ENCODE measurements around the gene EYA2.

Gene EYA2

GRCh38 chr20:47009784-47010183 lies 115.1 kb downstream of the EYA2 start:
- TF ChIP-seq CTCF (IDR thresholded peaks at IDR 0.05; ENCODE audit: control insufficient read depth, extremely low read depth, insufficient read depth) = no peak
- H3K4me3 ChIP-seq (ENCODE audit: low read depth, low read length) = no peak overlapping the region
- no peak for DNase-seq (ENCODE audit: low read depth)

DNA sequence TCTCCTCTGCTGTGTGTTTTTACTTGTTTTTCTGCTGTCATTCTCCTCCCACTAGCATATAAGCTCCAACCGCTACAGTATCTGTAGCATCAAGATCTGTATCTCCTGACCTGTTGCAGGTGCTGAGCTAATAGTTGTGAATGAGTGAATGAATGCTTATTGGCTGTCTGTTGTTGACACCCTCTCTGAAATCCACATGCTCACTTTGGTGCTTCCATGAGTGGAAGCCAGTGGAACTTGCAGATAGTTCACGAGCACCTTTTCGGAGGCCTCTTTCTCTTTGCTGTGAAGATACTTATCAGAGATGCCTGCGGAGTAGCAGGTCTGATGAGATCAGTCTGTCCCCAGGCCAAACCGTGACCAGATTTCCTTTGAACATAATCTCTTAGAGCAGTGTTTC lies 117.3 kb downstream of the EYA2 start:
- no peak for DNase-seq (ENCODE audit: low read depth)
- H3K4me3 ChIP-seq (ENCODE audit: low read depth, low read length) = no peak overlapping the region
- TF ChIP-seq CTCF (IDR thresholded peaks at IDR 0.05; ENCODE audit: control insufficient read depth, extremely low read depth, insufficient read depth) = no peak

- no peak for DNase-seq (ENCODE audit: low read depth)
- no peak overlapping the region for H3K4me3 ChIP-seq (ENCODE audit: low read depth, low read length)
- no peak for TF ChIP-seq CTCF (IDR thresholded peaks at IDR 0.05; ENCODE audit: control insufficient read depth, extremely low read depth, insufficient read depth)
These were observed 119.0 kb downstream of the EYA2 start for GRCh38 chr20:47013606-47014005.

- no peak for DNase-seq (ENCODE audit: low read depth)
- no peak for TF ChIP-seq CTCF (IDR thresholded peaks at IDR 0.05; ENCODE audit: control insufficient read depth, extremely low read depth, insufficient read depth)
- H3K4me3 ChIP-seq (ENCODE audit: low read depth, low read length) = no peak overlapping the region
These were observed 121.5 kb downstream of the EYA2 start for GRCh38 chr20:47016068-47016664.

DNA sequence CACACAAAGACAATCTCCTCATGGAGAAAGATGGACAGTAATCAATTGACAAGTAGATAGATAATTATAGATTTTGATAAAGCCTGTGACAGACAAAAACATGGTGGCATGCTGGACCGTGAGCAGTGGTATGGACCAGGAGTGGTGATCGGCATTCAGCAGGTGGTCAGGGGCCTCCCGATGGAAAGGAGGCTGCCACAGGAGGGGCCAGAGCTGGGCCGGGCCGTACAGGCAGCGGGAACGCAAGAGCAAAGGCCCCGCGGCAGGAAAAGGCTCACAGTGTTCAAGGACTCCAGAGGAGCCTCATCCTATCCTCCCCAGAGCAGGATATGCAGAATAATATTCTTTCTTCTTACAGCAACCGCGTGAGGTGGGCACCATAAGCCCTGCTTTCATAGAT lies 123.7 kb downstream of the EYA2 start:
- no peak for TF ChIP-seq CTCF (IDR thresholded peaks at IDR 0.05; ENCODE audit: control insufficient read depth, extremely low read depth, insufficient read depth)
- H3K4me3 ChIP-seq (ENCODE audit: low read depth, low read length) = no peak overlapping the region
- no peak for DNase-seq (ENCODE audit: low read depth)

GRCh38 chr20:47019121-47019824 lies 124.6 kb downstream of the EYA2 start:
- DNase-seq (ENCODE audit: low read depth) = no peak
- no peak overlapping the region for H3K4me3 ChIP-seq (ENCODE audit: low read depth, low read length)
- no peak for TF ChIP-seq CTCF (IDR thresholded peaks at IDR 0.05; ENCODE audit: control insufficient read depth, extremely low read depth, insufficient read depth)

GRCh38 chr20:47020231-47020630 lies 125.6 kb downstream of the EYA2 start:
- no peak for DNase-seq (ENCODE audit: low read depth)
- TF ChIP-seq CTCF (IDR thresholded peaks at IDR 0.05; ENCODE audit: control insufficient read depth, extremely low read depth, insufficient read depth) = no peak
- no peak overlapping the region for H3K4me3 ChIP-seq (ENCODE audit: low read depth, low read length)

Data from LNCaP clone FGC (cell line).